K562 (cell line): ENCODE measurements around the gene GPN3. TPM values are rescaled to one million over a fixed set of nuclear protein-coding genes. Genes with fewer than 3 reads are reported as not detected.
A peak's percentile ranks its signal among the peaks of the same experiment; 100 is the strongest.

Experiments used
- ADNP ChIP-seq: fragments of 200-800 bp; sonication (Bioruptor generic); IDR thresholded peaks from 2 replicates; pipeline ENCODE4 v1.6.1; 2016; ENCODE audit warnings: missing genetic modification characterization, missing compliant biosample characterization
- C11orf30 ChIP-seq: fragments of 450-650 bp; IDR thresholded peaks from 2 replicates; pipeline ENCODE4 v1.6.1; 2016; ENCODE audit warnings: low read depth, mild to moderate bottlenecking
- CXXC5 ChIP-seq: fragments of 250-450 bp; sonication (Bioruptor Pico); IDR thresholded peaks from 2 replicates; pipeline ENCODE4 v1.8.0; 2022; ENCODE audit warnings: inconsistent platforms, mild to moderate bottlenecking, moderate library complexity
- FOXP4 ChIP-seq: sonication (generic); formaldehyde crosslinking; IDR thresholded peaks from 2 replicates; pipeline ENCODE4 v1.8.0; 2022; ENCODE audit warnings: mild to moderate bottlenecking, missing genetic modification reagents, borderline replicate concordance
- GATAD2B ChIP-seq: fragments of 450-650 bp; IDR thresholded peaks from 2 replicates; pipeline ENCODE4 v1.6.1; 2017; ENCODE audit warnings: mild to moderate bottlenecking, borderline replicate concordance
- HIVEP1 ChIP-seq: fragments of 250-450 bp; sonication (Bioruptor Pico); IDR thresholded peaks from 2 replicates; pipeline ENCODE4 v1.4.0; 2020; ENCODE audit warnings: mild to moderate bottlenecking
- HNRNPL ChIP-seq: fragments of 200-400 bp; formaldehyde crosslinking; IDR thresholded peaks from 2 replicates; pipeline ENCODE4 v1.6.1; 2017; ENCODE audit warnings: low read depth, mild to moderate bottlenecking, low read length
- JUNB ChIP-seq: fragments of 450-650 bp; formaldehyde crosslinking; conservative IDR thresholded peaks from 2 replicates; pipeline ENCODE4 v1.4.0; 2020; ENCODE audit warnings: mild to moderate bottlenecking
- KDM1A ChIP-seq, 2 experiments: fragments of 450-650 bp; IDR thresholded peaks; 2 replicates each; pipeline ENCODE4 v1.6.1; 2016; ENCODE audit warnings: mild to moderate bottlenecking in 2 of 2
- MAX ChIP-seq: sonication (generic); formaldehyde crosslinking; IDR thresholded peaks from 2 replicates; pipeline ENCODE4 v1.9.0; 2022; ENCODE audit warnings: mild to moderate bottlenecking, missing genetic modification reagents
- MEIS2 ChIP-seq: fragments of 450-650 bp; IDR thresholded peaks from 2 replicates; pipeline ENCODE4 v1.6.1; 2014; ENCODE audit warnings: mild to moderate bottlenecking; ENCODE audit not compliant: partially characterized antibody
- MTA2 ChIP-seq: fragments of 450-650 bp; IDR thresholded peaks from 2 replicates; pipeline ENCODE4 v1.6.1; 2016; ENCODE audit warnings: low read depth
- NFATC3 ChIP-seq: fragments of 450-650 bp; IDR thresholded peaks from 2 replicates; pipeline ENCODE4 v1.6.1; 2017; ENCODE audit warnings: mild to moderate bottlenecking
- PRPF4 ChIP-seq: fragments of 200-400 bp; formaldehyde crosslinking; IDR thresholded peaks from one replicate; pipeline ENCODE4 v1.6.1; 2017; ENCODE audit warnings: low read length, low read depth, mild to moderate bottlenecking; ENCODE audit not compliant: insufficient read depth, poor library complexity, severe bottlenecking
- PTBP1 ChIP-seq: fragments of 200-400 bp; formaldehyde crosslinking; IDR thresholded peaks from 2 replicates; pipeline ENCODE4 v1.6.1; 2017; ENCODE audit warnings: low read depth, low read length
- RBM14 ChIP-seq: fragments of 200-400 bp; formaldehyde crosslinking; IDR thresholded peaks from 2 replicates; pipeline ENCODE4 v1.6.1; 2018; ENCODE audit warnings: low read depth, mild to moderate bottlenecking, low read length, moderate library complexity, borderline replicate concordance; ENCODE audit not compliant: insufficient read depth
- RNF2 ChIP-seq: sonication (generic); IDR thresholded peaks from 2 replicates; pipeline ENCODE4 v1.6.1; 2016
- SAFB ChIP-seq: fragments of 200-400 bp; formaldehyde crosslinking; IDR thresholded peaks from 2 replicates; pipeline ENCODE4 v1.6.1; 2017; ENCODE audit warnings: low read depth, low read length, borderline replicate concordance
- SIN3A ChIP-seq, 2 experiments: fragments of 150-350 bp in 1 of 2; IDR thresholded peaks; 2 replicates each; pipeline ENCODE4 v1.6.1; 2011 to 2016; ENCODE audit warnings: borderline replicate concordance in 2 of 2, low read depth in 2 of 2, low read length in 2 of 2, mild to moderate bottlenecking in 2 of 2, moderate library complexity in 2 of 2; ENCODE audit not compliant: control insufficient read depth in 1 of 2
- SNRNP70 ChIP-seq: fragments of 200-400 bp; formaldehyde crosslinking; optimal IDR thresholded peaks from 2 replicates; pipeline ENCODE3; 2017; ENCODE audit warnings: low read depth, low read length
- THAP7 ChIP-seq: fragments of 250-450 bp; sonication (Bioruptor Pico); IDR thresholded peaks from 2 replicates; pipeline ENCODE4 v1.5.0; 2021
- U2AF2 ChIP-seq: fragments of 200-400 bp; formaldehyde crosslinking; optimal IDR thresholded peaks from 2 replicates; pipeline ENCODE3; 2017; ENCODE audit warnings: low read depth, mild to moderate bottlenecking, low read length
- ZBTB17 ChIP-seq: fragments of 450-650 bp; formaldehyde crosslinking; IDR thresholded peaks from 2 replicates; pipeline ENCODE4 v1.4.0; 2020; ENCODE audit warnings: mild to moderate bottlenecking
- ZBTB7A ChIP-seq: IDR thresholded peaks from 2 replicates; pipeline ENCODE4 v1.6.1; 2011; ENCODE audit warnings: low read depth, mild to moderate bottlenecking, low read length, moderate library complexity, borderline replicate concordance; ENCODE audit not compliant: control insufficient read depth
- ZNF24 ChIP-seq: fragments of 450-650 bp; IDR thresholded peaks from 2 replicates; pipeline ENCODE4 v1.6.1; 2016
- ZNF561 ChIP-seq: fragments of 450-650 bp; formaldehyde crosslinking; conservative IDR thresholded peaks from 2 replicates; pipeline ENCODE4 v1.4.0; 2020; ENCODE audit warnings: mild to moderate bottlenecking, moderate library complexity
- ZNF583 ChIP-seq: fragments of 250-450 bp; sonication (Bioruptor Pico); IDR thresholded peaks from 2 replicates; pipeline ENCODE4 v1.4.0; 2020
- ZNF699 ChIP-seq: fragments of 250-450 bp; sonication (Bioruptor Pico); IDR thresholded peaks from 2 replicates; pipeline ENCODE4 v1.8.0; 2021; ENCODE audit warnings: mild to moderate bottlenecking, moderate library complexity; ENCODE audit not compliant: insufficient replicate concordance
- ZNF717 ChIP-seq: fragments of 250-450 bp; sonication (Bioruptor Pico); IDR thresholded peaks from 2 replicates; pipeline ENCODE4 v1.5.0; 2021
- polyA plus RNA-seq, 8 experiments: library from polyadenylated mRNA; depleted of rRNA in 4 of 8; stranded (reverse) in 5 of 8; unstranded in 3 of 8; fragments of >200 nt; fragmentation: Nextera tagmentation in 2 of 8; fragmentation: Illumina TruSeq in 1 of 8; extraction: Ambion mirVana in 2 of 8; extraction: Trizol in 1 of 8; gene quantifications; 2 replicates each; pipeline versions ENCODE4 v1.2.1 to v1.2.3, GENCODE V29; 2011 to 2014; ENCODE audit warnings: inconsistent platforms in 1 of 8, missing spikeins in 1 of 8
- total RNA-seq, 7 experiments: library from RNA; depleted of rRNA in 6 of 7; stranded (reverse); fragments of >200 nt in 6 of 7; fragmentation: Illumina TruSeq in 2 of 7; extraction: Trizol in 2 of 7; gene quantifications; 2 replicates each; pipeline versions ENCODE4 v1.2.1 to v1.2.3, GENCODE V29; 2011 to 2021; ENCODE audit warnings: low replicate concordance in 1 of 7

GPN3 gene
- total and polyA plus RNA-seq, 9 of the 15 experiments (the other 6 are each of a cell fraction or from before 2014, with no cell fraction given) = 35.8 to 123 (median 64.2) TPM

- TF ChIP-seq FOXP4 (CRISPR knock-in tag) = no peak
- TF ChIP-seq MEIS2 = no peak
- TF ChIP-seq PRPF4 = no peak
- TF ChIP-seq ZNF24 = no peak
- TF ChIP-seq ZNF583 (CRISPR knock-in tag) = no peak
- TF ChIP-seq SIN3A (IDR thresholded peaks at IDR 0.05; ENCODE audit: borderline replicate concordance in 2 of 2, control insufficient read depth in 1 of 2, low read depth in 2 of 2, low read length in 2 of 2) = peak; percentile 82 to 90; a peak in 3 of 4 replicates
- no peak for TF ChIP-seq SNRNP70
- TF ChIP-seq RNF2 = peak; percentile 35; the same call in 1 of the 2 replicates
- no peak for TF ChIP-seq RBM14
- no peak for TF ChIP-seq ZBTB17 (CRISPR knock-in tag)
- no peak for TF ChIP-seq HIVEP1
- TF ChIP-seq ZNF699 (CRISPR knock-in tag) = no peak
- no peak for TF ChIP-seq GATAD2B
- no peak for TF ChIP-seq SAFB
- 0 out of 2 replicates have a peak, but pooled peaks have one; percentile 22 for TF ChIP-seq HNRNPL
- no peak for TF ChIP-seq PTBP1
- peak; percentile 13; the same call in 1 of the 2 replicates for TF ChIP-seq ZBTB7A
- TF ChIP-seq ADNP (tag) = no peak
- TF ChIP-seq ZNF717 (CRISPR knock-in tag) = no peak
- TF ChIP-seq U2AF2 = no peak
- TF ChIP-seq MTA2 = no peak
- TF ChIP-seq C11orf30 = no peak
- TF ChIP-seq MAX = peak; percentile 91
- TF ChIP-seq THAP7 (CRISPR knock-in tag) = no peak
- TF ChIP-seq NFATC3 = no peak
- peak; percentile 53 for TF ChIP-seq CXXC5 (CRISPR knock-in tag)
- no peak for TF ChIP-seq KDM1A (IDR thresholded peaks at IDR 0.05)
- TF ChIP-seq JUNB (CRISPR knock-in tag) = no peak
- TF ChIP-seq ZNF561 (CRISPR knock-in tag) = no peak
Observed at GRCh38 chr12:110403146-110403975, 64.7 kb downstream of the GPN3 start, which contains the start of gene ANAPC7 (continued).
